Stimulated activated CD8-positive, alpha-beta memory T cell treated with anti-CD3 and anti-CD28 coated beads, Interleukin-7, amount 100 ng/mL, for 1 hour (primary cell): ENCODE data around the gene GSTA5.
A peak's percentile ranks its signal among the peaks of the same experiment; 100 is the strongest.
"Not testable (repeated sequence)": the region's sequence is repeated elsewhere in the genome, so short reads cannot be mapped to it uniquely, and the experiment has no call there.

Experiments
- DNase-seq, 2 donors: peaks; one replicate each; pipeline ENCODE4 v3.0.0-alpha.2; 2020; ENCODE audit warnings: low read depth in 2 of 2

Gene GSTA5

GRCh38 chr6:52840763-52841585 lies at the start of gene GSTA5:
TSS of gene GSTA5 (minus strand) at chr6:52840813.
- DNase-seq = no peak

GRCh38 chr6:52890018-52890417 lies 49.4 kb upstream of the GSTA5 start:
- no peak for DNase-seq

GRCh38 chr6:52887910-52888524 lies 47.4 kb upstream of the GSTA5 start:
- no peak for DNase-seq

GRCh38 chr6:52881996-52882841 lies 41.6 kb upstream of the GSTA5 start:
- DNase-seq = peak; percentile 32 to 35

- DNase-seq = no peak
Observed at GRCh38 chr6:52881662-52881995, 41.0 kb upstream of the GSTA5 start.

GRCh38 chr6:52877786-52878185 lies 37.2 kb upstream of the GSTA5 start:
- DNase-seq = no peak

- no peak for DNase-seq
Observed at GRCh38 chr6:52877168-52877567, 36.6 kb upstream of the GSTA5 start.

GRCh38 chr6:52876056-52876787 lies 35.6 kb upstream of the GSTA5 start:
- no peak for DNase-seq

- no peak for DNase-seq
Observed at GRCh38 chr6:52872031-52872430, 31.4 kb upstream of the GSTA5 start.

GRCh38 chr6:52871621-52872020 lies 31.0 kb upstream of the GSTA5 start:
- DNase-seq = no peak

- DNase-seq = not testable (repeated sequence)
Observed at GRCh38 chr6:52870335-52871091, 29.9 kb upstream of the GSTA5 start.

GRCh38 chr6:52868899-52869298 lies 28.3 kb upstream of the GSTA5 start:
- DNase-seq = not testable (repeated sequence)

GRCh38 chr6:52868240-52868639 lies 27.6 kb upstream of the GSTA5 start:
- DNase-seq = no peak

- DNase-seq = not testable (repeated sequence)
Observed at GRCh38 chr6:52861151-52861550, 20.5 kb upstream of the GSTA5 start.

- DNase-seq = no peak
Observed at GRCh38 chr6:52858416-52858815, 17.8 kb upstream of the GSTA5 start.

GRCh38 chr6:52856137-52856536 lies 15.5 kb upstream of the GSTA5 start:
- not testable (repeated sequence) for DNase-seq

GRCh38 chr6:52849137-52849536 lies 8.5 kb upstream of the GSTA5 start:
- DNase-seq = no peak

GRCh38 chr6:52846002-52846401 lies 5.4 kb upstream of the GSTA5 start:
- DNase-seq = no peak

GRCh38 chr6:52843605-52844004 lies 3.0 kb upstream of the GSTA5 start:
- DNase-seq = no peak

GRCh38 chr6:52839124-52840055 lies 1.2 kb downstream of the GSTA5 start:
- peak in 1 of 2 donors; percentile 14 for DNase-seq
